Memory B cell (primary cell): ENCODE measurements around the gene SNED1.

Experiments used
- ATAC-seq: fragments of 150-1000 bp; cut with Tn5 transposase; 2 replicates; pipeline ENCODE4 v1.10.0; 2021; ENCODE audit warnings: low read depth, mild to moderate bottlenecking, moderate library complexity
- DNase-seq, 2 donors: peaks; one replicate each; pipeline ENCODE4 v3.0.0; 2022; ENCODE audit warnings: low spot score in 2 of 2
- H3K27ac Mint-ChIP-seq: one replicate; pipeline ENCODE4 v1.8.0; 2022; ENCODE audit warnings: mild to moderate bottlenecking, moderate library complexity, mixed read lengths
- H3K27me3 Mint-ChIP-seq: one replicate; pipeline ENCODE4 v1.8.0; 2022; ENCODE audit warnings: mixed read lengths
- H3K36me3 Mint-ChIP-seq: one replicate; pipeline ENCODE4 v1.8.0; 2022; ENCODE audit warnings: mild to moderate bottlenecking, mixed read lengths
- H3K4me1 Mint-ChIP-seq: one replicate; pipeline ENCODE4 v1.8.0; 2022; ENCODE audit warnings: mixed read lengths
- H3K4me3 Mint-ChIP-seq: one replicate; pipeline ENCODE4 v1.8.0; 2022; ENCODE audit warnings: mild to moderate bottlenecking, moderate library complexity, mixed read lengths
- H3K9me3 Mint-ChIP-seq: one replicate; pipeline ENCODE4 v1.8.0; 2022; ENCODE audit warnings: mixed read lengths

The SNED1 gene

DNA sequence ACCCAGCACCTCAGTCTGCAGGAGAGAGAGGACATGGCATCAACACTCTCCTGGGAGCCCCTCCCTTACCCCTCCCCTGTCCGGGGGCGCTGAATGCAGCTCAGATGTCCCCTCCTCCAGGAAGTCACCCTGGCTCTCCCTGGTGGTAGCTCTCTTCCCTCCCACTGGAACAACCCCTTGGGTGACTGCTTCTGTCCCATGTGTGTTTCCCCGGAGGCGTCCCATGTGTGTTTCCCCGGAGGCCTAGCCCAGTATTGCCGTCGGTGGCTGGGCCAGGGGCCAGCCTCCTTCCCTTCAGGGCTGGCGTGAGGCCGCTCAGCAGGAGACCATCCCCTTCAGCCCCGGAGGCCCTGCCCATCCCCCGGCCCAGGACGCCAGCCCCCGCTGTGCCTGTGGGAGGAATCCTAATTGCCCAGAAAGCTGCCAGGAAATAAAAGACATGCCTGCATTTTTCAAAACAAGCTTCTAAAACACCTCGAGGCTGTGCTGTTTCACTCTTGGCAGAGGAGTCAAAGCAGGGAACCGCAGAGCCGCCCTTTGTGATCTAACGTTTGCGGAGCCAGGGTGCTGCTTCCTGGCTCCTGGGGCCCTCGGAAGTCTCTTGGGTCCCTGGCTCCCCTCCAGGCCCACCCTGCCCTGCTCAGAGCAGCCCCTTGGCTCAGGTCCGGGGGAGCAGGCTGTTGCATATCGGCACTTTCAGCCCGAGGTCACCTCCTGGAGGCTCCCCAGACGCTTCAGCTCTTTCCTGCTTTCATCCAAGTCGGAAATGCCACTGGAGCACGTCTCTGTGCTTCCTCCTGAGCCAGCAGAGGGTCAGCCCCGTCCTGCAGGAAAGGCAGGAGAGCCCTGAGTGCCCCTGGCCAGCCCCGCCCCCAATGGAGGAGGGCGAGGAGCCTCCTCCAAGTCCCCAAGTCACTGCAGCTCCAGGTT, 11.4 kb downstream of the SNED1 start:
- Mint-ChIP-seq H3K4me1 (peaks cover 7% of the 10 kb centered on the region), H3K4me3 (peak overlapping the region; percentile 29), H3K27me3 (peaks cover 17% of the 10 kb centered on the region), H3K36me3 (peaks cover 6% of the 10 kb centered on the region), H3K27ac (no peak overlapping the region), H3K9me3 (peaks cover 11% of the 10 kb centered on the region)
- ATAC-seq: peak; percentile 60
- no peak for DNase-seq

DNA sequence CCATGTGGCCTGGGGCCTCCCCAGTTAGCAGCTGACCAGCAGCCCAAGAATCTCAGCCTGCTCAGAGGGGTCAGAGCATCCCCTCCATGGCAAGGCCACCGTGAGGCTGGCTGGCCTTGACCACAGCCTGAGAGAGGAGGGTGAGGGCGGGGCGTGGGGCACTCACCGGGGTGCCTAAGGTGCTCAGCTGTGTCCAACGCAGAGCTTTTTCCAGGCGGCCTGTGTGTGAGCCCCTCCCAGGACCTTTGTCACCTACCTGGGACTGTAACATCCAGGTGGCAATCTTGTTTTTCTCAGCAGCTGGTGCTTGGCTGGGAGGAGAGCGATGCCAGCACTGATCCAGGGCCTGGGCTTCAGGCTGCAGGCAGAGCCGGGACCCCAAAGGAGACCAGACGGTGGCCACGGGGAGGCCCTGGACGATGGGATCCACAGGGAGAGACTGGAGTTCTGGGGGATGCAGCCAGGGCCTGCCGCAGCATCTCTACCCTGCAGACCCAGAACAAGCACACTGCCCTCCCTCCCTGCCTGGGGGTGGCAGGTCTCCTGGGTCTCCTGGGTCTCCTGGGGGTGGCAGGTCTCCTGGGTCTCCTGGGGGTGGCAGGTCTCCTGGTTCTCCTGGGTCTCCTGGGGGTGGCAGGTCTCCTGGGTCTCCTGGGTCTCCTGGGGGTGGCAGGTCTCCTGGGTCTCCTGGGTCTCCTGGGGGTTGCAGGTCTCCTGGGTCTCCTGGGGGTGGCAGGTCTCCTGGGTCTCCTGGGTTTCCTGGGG, 12.3 kb downstream of the SNED1 start:
- H3K4me3 Mint-ChIP-seq: peak overlapping the region; percentile 29
- peaks cover 7% of the 10 kb centered on the region for H3K4me1 Mint-ChIP-seq
- peaks cover 8% of the 10 kb centered on the region for H3K9me3 Mint-ChIP-seq
- peaks cover 17% of the 10 kb centered on the region for H3K27me3 Mint-ChIP-seq
- H3K27ac Mint-ChIP-seq: no peak overlapping the region
- DNase-seq (no peak), ATAC-seq (no peak)
- H3K36me3 Mint-ChIP-seq: peaks cover 3% of the 10 kb centered on the region

DNA sequence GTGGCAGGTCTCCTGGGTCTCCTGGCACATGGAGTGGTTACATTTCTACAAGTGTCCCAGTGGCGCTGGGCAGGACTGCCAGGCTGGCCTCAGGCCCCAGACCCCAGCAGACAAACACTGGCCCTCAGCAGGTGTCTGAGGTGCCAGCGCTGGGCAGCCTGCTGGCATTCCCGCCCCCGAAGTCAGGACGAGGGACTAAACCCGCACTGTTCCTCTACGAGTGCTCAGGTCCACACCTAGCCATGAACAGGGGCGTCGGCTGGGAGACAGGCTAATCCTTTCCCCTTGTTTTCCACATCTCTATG, 12.8 kb downstream of the SNED1 start:
- H3K4me1 Mint-ChIP-seq: peaks cover 7% of the 10 kb centered on the region
- no peak for ATAC-seq
- H3K27ac Mint-ChIP-seq: no peak overlapping the region

DNA sequence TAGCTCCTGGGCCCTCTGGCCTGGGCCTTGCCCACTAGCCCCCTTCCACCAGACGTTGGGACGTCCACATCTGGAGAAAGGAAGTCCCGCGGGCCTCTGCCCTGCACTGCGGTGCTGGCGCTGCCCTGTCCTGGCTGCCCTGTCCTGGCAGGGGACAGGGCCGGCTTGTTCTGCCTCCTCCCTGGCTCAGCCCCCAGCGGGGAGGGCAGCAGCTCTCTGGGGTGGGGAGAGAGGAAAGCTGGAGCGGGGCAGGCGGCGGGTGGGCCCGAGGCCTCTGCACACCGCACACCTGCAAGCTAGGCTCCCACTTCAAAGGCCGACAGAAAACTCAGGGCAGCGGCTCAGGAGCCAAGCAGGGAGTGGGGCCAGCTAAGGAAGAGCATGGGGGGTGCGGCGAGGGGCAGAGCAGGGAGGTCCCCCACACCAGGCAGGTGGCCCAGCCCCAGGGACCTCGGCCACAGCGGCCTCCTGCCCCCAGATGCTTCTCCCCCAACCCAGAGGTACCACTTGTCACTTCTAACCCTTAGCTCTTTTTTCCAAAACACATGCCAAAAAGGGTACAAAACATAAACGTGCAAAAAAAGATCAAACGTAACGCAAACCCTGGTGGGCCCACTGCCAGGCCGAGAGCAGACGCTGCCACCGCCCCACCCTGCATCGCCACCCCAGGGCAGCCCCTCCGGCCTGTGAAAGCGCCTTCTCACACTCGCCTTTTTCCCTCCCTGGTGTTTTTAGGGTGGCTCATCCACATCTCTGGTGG, 13.5 kb downstream of the SNED1 start:
- Mint-ChIP-seq H3K36me3 (no peaks in the 10 kb centered on the region), H3K4me1 (peaks cover 7% of the 10 kb centered on the region), H3K9me3 (peaks cover 2% of the 10 kb centered on the region), H3K4me3 (no peak overlapping the region), H3K27me3 (peaks cover 17% of the 10 kb centered on the region), H3K27ac (no peak overlapping the region)
- DNase-seq (no peak), ATAC-seq (no peak)

More for the DNA sequence above, 12.8 kb downstream of the SNED1 start:
- DNase-seq: no peak
- no peak overlapping the region for H3K4me3 Mint-ChIP-seq
- H3K27me3 Mint-ChIP-seq: peaks cover 17% of the 10 kb centered on the region
- peaks cover 3% of the 10 kb centered on the region for H3K9me3 Mint-ChIP-seq
- no peaks in the 10 kb centered on the region for H3K36me3 Mint-ChIP-seq

DNA sequence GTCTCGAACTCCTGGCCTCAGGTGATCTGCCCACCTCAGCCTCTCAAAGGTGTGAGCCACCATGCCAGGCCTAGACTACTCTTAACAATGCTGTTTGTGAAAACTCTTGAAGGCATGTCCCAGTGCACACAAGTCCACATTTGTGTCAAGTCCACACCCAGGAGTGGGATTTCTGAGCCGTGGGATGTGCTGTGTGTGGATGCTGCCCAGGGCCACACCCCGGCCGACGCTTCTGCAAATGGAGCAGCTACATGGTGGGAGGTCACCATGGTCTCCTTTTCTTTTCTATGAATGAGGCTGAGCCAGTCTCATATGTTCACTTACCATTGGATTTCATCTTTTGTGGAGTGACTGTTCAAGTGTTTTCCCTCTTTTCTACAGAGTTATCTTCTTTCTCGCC, 15.8 kb downstream of the SNED1 start:
- H3K36me3 Mint-ChIP-seq: no peaks in the 10 kb centered on the region
- ATAC-seq (no peak), DNase-seq (no peak)
- H3K4me3 Mint-ChIP-seq: no peak overlapping the region
- peaks cover 8% of the 10 kb centered on the region for H3K27me3 Mint-ChIP-seq
- H3K27ac Mint-ChIP-seq: no peak overlapping the region
- peaks cover 7% of the 10 kb centered on the region for H3K4me1 Mint-ChIP-seq
- H3K9me3 Mint-ChIP-seq: peaks cover 2% of the 10 kb centered on the region

DNA sequence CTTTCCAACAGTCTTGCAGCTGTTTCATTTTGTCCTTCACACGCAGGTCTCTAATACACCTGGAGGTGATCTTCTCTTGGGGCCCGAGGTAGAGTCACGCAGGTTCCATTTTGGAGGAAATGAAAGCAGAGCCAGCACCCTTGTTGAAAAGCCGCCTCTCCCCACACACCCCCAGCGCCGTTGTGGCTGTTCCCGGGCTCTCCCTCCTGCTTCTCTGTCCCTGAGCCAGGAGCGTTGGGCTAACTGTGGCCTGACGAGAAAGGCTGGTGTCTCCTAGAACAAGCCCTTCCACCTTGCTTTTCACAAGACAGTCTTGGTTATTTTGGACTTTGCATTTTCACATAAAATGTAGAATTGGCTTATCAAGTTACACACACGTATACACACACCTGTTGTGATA, 16.3 kb downstream of the SNED1 start:
- DNase-seq: no peak
- H3K9me3 Mint-ChIP-seq: peaks cover 2% of the 10 kb centered on the region
- no peak for ATAC-seq
- H3K4me3 Mint-ChIP-seq: no peak overlapping the region
- no peak overlapping the region for H3K27ac Mint-ChIP-seq
- H3K27me3 Mint-ChIP-seq: peaks cover 7% of the 10 kb centered on the region
- no peaks in the 10 kb centered on the region for H3K36me3 Mint-ChIP-seq
- H3K4me1 Mint-ChIP-seq: peaks cover 4% of the 10 kb centered on the region

DNA sequence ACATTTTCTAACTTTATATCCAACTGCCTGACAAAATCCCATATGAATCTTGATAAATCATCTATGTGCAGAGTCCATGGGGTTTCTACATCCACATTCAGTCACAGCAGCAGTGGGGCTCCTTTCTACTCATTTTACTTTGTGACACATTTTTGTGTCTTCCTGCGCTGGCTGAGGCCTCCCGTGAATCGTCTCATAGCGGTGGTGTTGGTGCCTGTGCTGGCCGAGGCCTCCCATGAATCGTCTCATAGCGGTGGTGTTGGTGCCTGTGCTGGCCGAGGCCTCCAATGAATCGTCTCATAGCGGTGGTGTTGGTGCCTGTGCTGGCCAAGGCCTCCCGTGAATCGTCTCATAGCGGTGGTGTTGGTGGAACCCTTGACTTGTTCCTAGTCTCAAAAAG, 17.0 kb downstream of the SNED1 start:
- no peaks in the 10 kb centered on the region for H3K4me1 Mint-ChIP-seq
- no peaks in the 10 kb centered on the region for H3K36me3 Mint-ChIP-seq
- peaks cover 2% of the 10 kb centered on the region for H3K9me3 Mint-ChIP-seq
- H3K27ac Mint-ChIP-seq: no peak overlapping the region
- DNase-seq (no peak), ATAC-seq (no peak)
- H3K4me3 Mint-ChIP-seq: no peak overlapping the region
- peaks cover 7% of the 10 kb centered on the region for H3K27me3 Mint-ChIP-seq

DNA sequence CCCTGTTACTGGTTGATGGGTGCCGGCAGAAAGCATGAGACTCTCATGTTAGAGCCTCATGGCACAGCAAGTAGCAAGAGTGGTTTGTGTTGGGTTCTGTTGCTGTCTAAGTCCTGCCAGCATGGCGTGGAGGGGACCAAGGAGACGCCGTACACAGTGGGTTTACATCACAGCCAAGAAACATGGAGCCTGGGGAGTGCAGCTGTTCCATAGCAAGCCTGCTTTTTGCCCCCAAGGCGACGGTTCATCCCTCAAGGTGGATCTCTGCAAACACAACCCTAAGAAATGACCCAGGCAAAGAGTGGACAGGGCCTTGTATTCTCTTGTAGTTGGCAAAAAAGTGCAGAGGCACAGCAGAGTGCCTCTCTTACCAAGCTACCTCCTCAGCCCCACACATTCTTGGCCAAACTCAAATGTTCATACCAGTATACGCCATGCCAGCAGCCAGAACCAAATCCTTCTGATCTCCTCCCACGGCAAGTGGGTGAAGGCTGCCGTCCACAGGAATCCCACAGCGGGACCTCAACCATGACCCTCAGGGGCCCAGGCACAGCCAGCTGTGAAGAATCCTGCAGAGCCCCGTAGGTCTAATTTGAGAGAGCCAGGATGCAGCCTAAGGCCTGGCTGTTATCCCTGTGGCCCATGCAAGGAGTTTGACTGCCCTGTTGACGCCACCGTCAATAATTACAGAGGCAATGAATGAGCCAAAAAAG, 19.0 kb downstream of the SNED1 start:
- Mint-ChIP-seq H3K4me3 (no peak overlapping the region), H3K4me1 (no peaks in the 10 kb centered on the region), H3K36me3 (no peaks in the 10 kb centered on the region), H3K27me3 (peaks cover 5% of the 10 kb centered on the region), H3K27ac (no peak overlapping the region), H3K9me3 (peaks cover 6% of the 10 kb centered on the region)
- DNase-seq: no peak
- no peak for ATAC-seq

DNA sequence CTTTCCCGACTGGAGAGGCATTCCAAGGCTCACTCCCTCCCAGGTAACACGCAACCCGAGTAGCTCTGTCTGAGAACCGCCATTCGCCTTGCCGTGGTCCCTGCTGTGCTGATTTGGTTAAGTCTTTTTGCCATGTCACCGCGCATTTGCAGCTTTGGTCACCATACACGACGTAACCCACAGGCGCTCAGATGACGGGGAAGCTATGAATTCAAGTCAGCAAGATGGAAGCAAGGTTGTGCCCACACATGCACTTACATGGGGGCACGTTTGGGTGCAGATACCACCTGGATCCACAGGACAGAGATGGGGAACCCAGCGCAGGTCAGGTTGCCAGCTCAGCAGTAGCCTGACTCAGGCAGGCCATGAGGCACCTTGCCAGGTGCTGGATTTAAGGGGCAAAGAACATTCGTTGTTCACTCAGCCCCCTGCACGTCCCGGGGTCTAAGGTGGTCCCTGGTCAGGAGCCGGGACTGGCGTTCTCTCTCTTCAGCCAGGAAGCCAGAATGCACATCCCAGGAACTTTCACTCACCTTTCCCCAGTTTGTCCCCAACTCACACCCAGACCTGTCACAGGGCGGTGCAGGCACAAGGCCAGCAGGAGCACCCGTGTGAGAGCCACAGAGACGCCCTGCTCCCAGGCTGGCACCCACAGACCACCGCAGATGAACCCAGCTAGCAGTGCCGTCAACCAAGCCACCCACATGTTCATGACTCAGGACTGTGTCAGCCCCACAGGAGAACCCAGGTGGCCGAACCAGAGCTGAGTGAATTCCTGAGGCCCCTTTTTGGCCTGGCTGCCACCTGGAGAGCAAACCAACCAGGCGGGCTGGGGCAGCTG, 19.9 kb downstream of the SNED1 start:
- H3K4me3 Mint-ChIP-seq: no peak overlapping the region
- no peak for ATAC-seq

DNA sequence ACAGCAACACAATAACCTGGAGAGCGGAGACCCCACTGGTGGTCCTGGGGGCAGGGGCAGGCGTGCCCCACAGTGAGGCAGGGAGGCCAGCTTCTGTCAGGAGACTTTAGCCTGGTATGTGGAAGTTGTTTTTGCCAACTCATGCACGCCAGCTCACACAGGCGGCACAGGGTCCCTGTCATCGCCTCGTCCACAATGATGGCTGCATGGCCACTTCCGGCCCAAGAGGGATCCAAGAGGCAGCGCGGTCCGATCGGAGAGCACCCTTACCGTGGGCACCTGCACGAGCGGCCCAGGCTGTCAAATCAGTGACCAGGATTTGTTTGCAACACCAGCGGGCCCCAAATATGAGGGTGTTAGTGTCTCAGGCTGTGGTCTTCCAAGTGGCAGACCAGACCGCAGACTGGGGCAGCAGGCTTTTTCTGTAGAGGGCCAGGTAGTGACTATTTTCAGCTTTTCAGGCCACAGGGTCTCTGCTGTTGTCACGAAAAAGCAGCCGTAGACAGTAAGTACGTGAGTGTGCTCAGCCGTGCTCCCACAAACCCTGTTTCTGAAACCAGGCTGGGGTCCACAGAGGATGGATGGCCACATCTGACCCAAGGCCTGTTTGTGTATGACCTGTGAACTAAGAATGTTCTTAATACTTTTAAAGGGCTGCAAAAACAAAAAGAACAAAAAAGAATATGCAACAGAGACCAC, 21.2 kb downstream of the SNED1 start:
- ATAC-seq: no peak
- H3K27me3 Mint-ChIP-seq: peaks cover 3% of the 10 kb centered on the region
- no peak overlapping the region for H3K4me3 Mint-ChIP-seq
- no peak for DNase-seq
- no peaks in the 10 kb centered on the region for H3K4me1 Mint-ChIP-seq
- H3K27ac Mint-ChIP-seq: no peak overlapping the region
- H3K9me3 Mint-ChIP-seq: peaks cover 6% of the 10 kb centered on the region
- H3K36me3 Mint-ChIP-seq: no peaks in the 10 kb centered on the region

More for the DNA sequence above, 19.9 kb downstream of the SNED1 start:
- no peak for DNase-seq
- Mint-ChIP-seq H3K9me3 (peaks cover 6% of the 10 kb centered on the region), H3K4me1 (no peaks in the 10 kb centered on the region), H3K36me3 (no peaks in the 10 kb centered on the region), H3K27ac (no peak overlapping the region), H3K27me3 (peaks cover 3% of the 10 kb centered on the region)

DNA sequence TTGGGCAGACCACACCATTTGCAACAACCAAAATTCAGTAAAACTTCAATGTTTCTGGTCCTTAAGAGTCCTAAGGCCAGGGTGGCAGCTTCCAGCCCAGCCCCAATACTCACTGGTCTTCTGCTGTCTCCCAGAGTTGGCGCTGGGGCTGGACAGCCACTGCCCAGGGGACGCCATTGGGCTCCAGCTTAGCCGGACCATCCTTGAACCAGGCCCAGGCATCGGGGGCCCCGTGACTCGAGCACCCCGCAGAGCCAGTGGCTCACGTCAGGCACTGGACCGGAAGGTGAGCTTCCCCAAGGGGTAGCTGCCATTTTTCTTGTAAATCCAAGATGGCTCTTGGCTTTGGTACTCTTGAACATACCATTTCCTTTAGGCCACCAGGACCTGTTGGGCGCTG, 21.8 kb downstream of the SNED1 start:
- DNase-seq (no peak), ATAC-seq (no peak)
- no peak overlapping the region for H3K27ac Mint-ChIP-seq
- no peaks in the 10 kb centered on the region for H3K4me1 Mint-ChIP-seq
- H3K9me3 Mint-ChIP-seq: peaks cover 6% of the 10 kb centered on the region
- H3K4me3 Mint-ChIP-seq: no peak overlapping the region
- H3K27me3 Mint-ChIP-seq: peaks cover 3% of the 10 kb centered on the region
- no peaks in the 10 kb centered on the region for H3K36me3 Mint-ChIP-seq

DNA sequence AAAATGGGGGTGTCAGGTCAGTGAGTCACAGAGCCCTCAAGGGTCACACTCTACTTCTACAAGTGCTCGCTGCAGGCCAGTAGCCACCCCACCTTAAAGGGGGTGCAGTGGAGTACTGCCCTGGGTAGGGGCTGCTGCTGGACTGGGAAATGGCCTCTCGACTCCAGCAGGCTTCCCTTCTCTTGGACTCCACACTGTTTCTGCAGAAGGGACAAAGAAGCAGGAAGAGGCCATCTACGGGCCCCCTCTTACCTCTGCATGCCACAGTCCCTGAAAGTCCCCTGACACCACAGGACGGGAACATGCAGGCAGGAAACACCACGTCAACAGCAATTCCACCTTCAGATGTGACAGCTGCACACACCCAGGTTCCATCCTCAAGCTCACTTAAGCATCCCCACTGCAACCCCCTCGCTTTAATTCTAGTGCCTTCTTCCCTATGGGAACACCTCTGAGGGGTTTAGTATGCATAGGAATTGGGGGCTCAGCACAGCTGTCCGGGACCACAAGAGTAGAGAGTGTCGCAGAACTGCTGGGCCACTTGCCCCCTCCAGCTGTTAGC, 22.3 kb downstream of the SNED1 start:
- Mint-ChIP-seq H3K27ac (no peak overlapping the region), H3K4me3 (no peak overlapping the region), H3K27me3 (peaks cover 3% of the 10 kb centered on the region), H3K36me3 (peaks cover 3% of the 10 kb centered on the region), H3K4me1 (no peaks in the 10 kb centered on the region), H3K9me3 (peaks cover 9% of the 10 kb centered on the region)
- no peak for ATAC-seq
- DNase-seq: no peak
